GM13976 (cell line): ENCODE data around the gene PRSS48.

Experiments
- DNase-seq: peaks from one replicate; pipeline ENCODE4 v3.0.0; 2012; ENCODE audit warnings: low spot score
- CTCF ChIP-seq: IDR thresholded peaks from 2 replicates; pipeline ENCODE4 v1.5.1; 2012; ENCODE audit warnings: borderline replicate concordance, mild to moderate bottlenecking; ENCODE audit not compliant: insufficient read depth; ENCODE audit errors: extremely low read depth, missing control alignments, control extremely low read depth
- in situ Hi-C: fragments of 300-500 bp; cut with MboI; formaldehyde crosslinking; loops from one replicate; pipeline ENCODE4 v1.12.0; 2022; ENCODE audit warnings: low sequenced_read_pairs, mixed read lengths, inconsistent platforms; ENCODE audit not compliant: unreplicated experiment

The PRSS48 gene

GRCh38 chr4:151291485-151291884, 14.5 kb downstream of the PRSS48 start:
- TF ChIP-seq CTCF, result no peak
- DNase-seq, result no peak
- in situ Hi-C loops, result no loop called here

- no peak for DNase-seq
- in situ Hi-C loops, result no loop called here
- no peak for TF ChIP-seq CTCF
Measured at GRCh38 chr4:151292038-151292437, 15.1 kb downstream of the PRSS48 start.

GRCh38 chr4:151294833-151295496, 18.0 kb downstream of the PRSS48 start:
- in situ Hi-C loops, result no loop called here
- DNase-seq, result no peak
- TF ChIP-seq CTCF, result no peak

GRCh38 chr4:151296227-151296626, 19.3 kb downstream of the PRSS48 start:
- no peak for DNase-seq
- no peak for TF ChIP-seq CTCF
- in situ Hi-C loops, result no loop called here

- in situ Hi-C loops, result no loop called here
- no peak for DNase-seq
- no peak for TF ChIP-seq CTCF
Measured at GRCh38 chr4:151297170-151297569, 20.2 kb downstream of the PRSS48 start.

- no peak for TF ChIP-seq CTCF
- no peak for DNase-seq
- in situ Hi-C loops, result no loop called here
Measured at GRCh38 chr4:151302432-151302831, 25.5 kb downstream of the PRSS48 start.
